GM18511 (cell line): ENCODE measurements around the gene R3HDM4.
A peak's percentile ranks its signal among the peaks of the same experiment; 100 is the strongest.

Experiments
- ATAC-seq: cut with Tn5 transposase; IDR thresholded peaks from one replicate; pipeline ENCODE4 v1.9.1; 2021; ENCODE audit warnings: mild to moderate bottlenecking, moderate library complexity; ENCODE audit not compliant: unreplicated experiment

The R3HDM4 gene

GRCh38 chr19:947707-948539, 34.9 kb upstream of the R3HDM4 start:
- peak; percentile 72 for ATAC-seq

GRCh38 chr19:947090-947706, 34.2 kb upstream of the R3HDM4 start:
- ATAC-seq = peak; percentile 18

- ATAC-seq = no peak
These were observed 32.6 kb upstream of the R3HDM4 start for GRCh38 chr19:945401-946252.

GRCh38 chr19:944663-945241, 31.7 kb upstream of the R3HDM4 start:
- ATAC-seq = no peak

GRCh38 chr19:944171-944567, 31.1 kb upstream of the R3HDM4 start:
- ATAC-seq = no peak

- no peak for ATAC-seq
These were observed 30.6 kb upstream of the R3HDM4 start for GRCh38 chr19:943551-944170.

GRCh38 chr19:942133-942645, 29.2 kb upstream of the R3HDM4 start:
- ATAC-seq = no peak

- ATAC-seq = peak; percentile 18
These were observed 28.5 kb upstream of the R3HDM4 start for GRCh38 chr19:941292-942132.

- ATAC-seq = peak; percentile 58
These were observed 27.7 kb upstream of the R3HDM4 start for GRCh38 chr19:940591-941291.

- no peak for ATAC-seq
These were observed 26.9 kb upstream of the R3HDM4 start for GRCh38 chr19:939922-940321.

GRCh38 chr19:939439-939838, 26.4 kb upstream of the R3HDM4 start:
- ATAC-seq = no peak

- no peak for ATAC-seq
These were observed 25.4 kb upstream of the R3HDM4 start for GRCh38 chr19:938233-938923.

GRCh38 chr19:937259-937694, 24.3 kb upstream of the R3HDM4 start:
- no peak for ATAC-seq

- no peak for ATAC-seq
These were observed 23.1 kb upstream of the R3HDM4 start for GRCh38 chr19:936175-936546.

GRCh38 chr19:934865-935479, 22.0 kb upstream of the R3HDM4 start:
- ATAC-seq = no peak

- ATAC-seq = no peak
These were observed 21.3 kb upstream of the R3HDM4 start for GRCh38 chr19:934197-934840.

- ATAC-seq = no peak
These were observed 20.5 kb upstream of the R3HDM4 start for GRCh38 chr19:933553-933882.
